HL-60 (cell line): ENCODE measurements around the gene MEX3A.

Experiments
- DNase-seq, 2 experiments: peaks; one replicate each; pipeline ENCODE4 v3.0.0-alpha.2; 2010 to 2020; ENCODE audit warnings: low read depth in 1 of 2, low spot score in 1 of 2
- H3K27ac ChIP-seq: fragments of 250-450 bp; sonication (Bioruptor Pico); replicated peaks from 2 replicates; pipeline ENCODE4 v1.5.1; 2020; ENCODE audit warnings: mild to moderate bottlenecking, moderate library complexity
- H3K27me3 ChIP-seq: fragments of 250-450 bp; sonication (Bioruptor Pico); 2 replicates; pipeline ENCODE4 v1.5.1; 2021; ENCODE audit warnings: mild to moderate bottlenecking, moderate library complexity; ENCODE audit not compliant: insufficient read depth, poor library complexity, severe bottlenecking
- H3K4me3 ChIP-seq: replicated peaks from 2 replicates; pipeline ENCODE4 v1.5.1; 2011; ENCODE audit warnings: mild to moderate bottlenecking, control low read depth, low read length; ENCODE audit not compliant: insufficient read depth
- GABPA ChIP-seq: IDR thresholded peaks from 2 replicates; pipeline ENCODE4 v1.6.1; 2012; ENCODE audit warnings: low read depth
- POLR2AphosphoS5 ChIP-seq: IDR thresholded peaks from 2 replicates; pipeline ENCODE4 v1.6.1; 2012; ENCODE audit warnings: low read depth
- SPI1 ChIP-seq: IDR thresholded peaks from 2 replicates; pipeline ENCODE4 v1.6.1; 2012; ENCODE audit warnings: low read depth, mild to moderate bottlenecking, borderline replicate concordance
- TF ChIP-seq, protein P1 (sequence below): IDR thresholded peaks from one replicate; pipeline ENCODE4 v1.5.1; 2011; ENCODE audit warnings: low read length, control low read depth, inconsistent platforms; ENCODE audit not compliant: insufficient read depth
- TF ChIP-seq, protein P2 (sequence below): IDR thresholded peaks from 2 replicates; pipeline ENCODE4 v1.6.1; 2012; ENCODE audit warnings: low read depth; ENCODE audit not compliant: insufficient replicate concordance

The MEX3A gene

DNA sequence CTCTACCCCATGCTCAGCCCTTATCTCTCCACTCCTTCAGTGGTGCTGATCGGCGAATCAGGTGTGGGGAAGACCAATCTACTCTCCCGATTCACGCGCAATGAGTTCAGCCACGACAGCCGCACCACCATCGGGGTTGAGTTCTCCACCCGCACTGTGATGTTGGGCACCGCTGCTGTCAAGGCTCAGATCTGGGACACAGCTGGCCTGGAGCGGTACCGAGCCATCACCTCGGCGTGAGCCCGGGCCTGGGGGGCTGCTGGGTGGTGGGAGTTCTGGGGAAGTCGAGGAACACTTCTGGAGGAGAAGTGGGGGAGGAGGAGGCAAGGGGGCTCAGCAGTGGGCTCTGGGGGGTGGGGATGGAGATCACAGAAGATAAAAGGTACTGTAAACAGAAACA lies 16.4 kb downstream of the MEX3A start:
- TF ChIP-seq SPI1 (no peak), POLR2AphosphoS5 (no peak), GABPA (no peak)
- TF ChIP-seq, protein P1, sequence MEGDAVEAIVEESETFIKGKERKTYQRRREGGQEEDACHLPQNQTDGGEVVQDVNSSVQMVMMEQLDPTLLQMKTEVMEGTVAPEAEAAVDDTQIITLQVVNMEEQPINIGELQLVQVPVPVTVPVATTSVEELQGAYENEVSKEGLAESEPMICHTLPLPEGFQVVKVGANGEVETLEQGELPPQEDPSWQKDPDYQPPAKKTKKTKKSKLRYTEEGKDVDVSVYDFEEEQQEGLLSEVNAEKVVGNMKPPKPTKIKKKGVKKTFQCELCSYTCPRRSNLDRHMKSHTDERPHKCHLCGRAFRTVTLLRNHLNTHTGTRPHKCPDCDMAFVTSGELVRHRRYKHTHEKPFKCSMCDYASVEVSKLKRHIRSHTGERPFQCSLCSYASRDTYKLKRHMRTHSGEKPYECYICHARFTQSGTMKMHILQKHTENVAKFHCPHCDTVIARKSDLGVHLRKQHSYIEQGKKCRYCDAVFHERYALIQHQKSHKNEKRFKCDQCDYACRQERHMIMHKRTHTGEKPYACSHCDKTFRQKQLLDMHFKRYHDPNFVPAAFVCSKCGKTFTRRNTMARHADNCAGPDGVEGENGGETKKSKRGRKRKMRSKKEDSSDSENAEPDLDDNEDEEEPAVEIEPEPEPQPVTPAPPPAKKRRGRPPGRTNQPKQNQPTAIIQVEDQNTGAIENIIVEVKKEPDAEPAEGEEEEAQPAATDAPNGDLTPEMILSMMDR = no peak
- TF ChIP-seq, protein P2, sequence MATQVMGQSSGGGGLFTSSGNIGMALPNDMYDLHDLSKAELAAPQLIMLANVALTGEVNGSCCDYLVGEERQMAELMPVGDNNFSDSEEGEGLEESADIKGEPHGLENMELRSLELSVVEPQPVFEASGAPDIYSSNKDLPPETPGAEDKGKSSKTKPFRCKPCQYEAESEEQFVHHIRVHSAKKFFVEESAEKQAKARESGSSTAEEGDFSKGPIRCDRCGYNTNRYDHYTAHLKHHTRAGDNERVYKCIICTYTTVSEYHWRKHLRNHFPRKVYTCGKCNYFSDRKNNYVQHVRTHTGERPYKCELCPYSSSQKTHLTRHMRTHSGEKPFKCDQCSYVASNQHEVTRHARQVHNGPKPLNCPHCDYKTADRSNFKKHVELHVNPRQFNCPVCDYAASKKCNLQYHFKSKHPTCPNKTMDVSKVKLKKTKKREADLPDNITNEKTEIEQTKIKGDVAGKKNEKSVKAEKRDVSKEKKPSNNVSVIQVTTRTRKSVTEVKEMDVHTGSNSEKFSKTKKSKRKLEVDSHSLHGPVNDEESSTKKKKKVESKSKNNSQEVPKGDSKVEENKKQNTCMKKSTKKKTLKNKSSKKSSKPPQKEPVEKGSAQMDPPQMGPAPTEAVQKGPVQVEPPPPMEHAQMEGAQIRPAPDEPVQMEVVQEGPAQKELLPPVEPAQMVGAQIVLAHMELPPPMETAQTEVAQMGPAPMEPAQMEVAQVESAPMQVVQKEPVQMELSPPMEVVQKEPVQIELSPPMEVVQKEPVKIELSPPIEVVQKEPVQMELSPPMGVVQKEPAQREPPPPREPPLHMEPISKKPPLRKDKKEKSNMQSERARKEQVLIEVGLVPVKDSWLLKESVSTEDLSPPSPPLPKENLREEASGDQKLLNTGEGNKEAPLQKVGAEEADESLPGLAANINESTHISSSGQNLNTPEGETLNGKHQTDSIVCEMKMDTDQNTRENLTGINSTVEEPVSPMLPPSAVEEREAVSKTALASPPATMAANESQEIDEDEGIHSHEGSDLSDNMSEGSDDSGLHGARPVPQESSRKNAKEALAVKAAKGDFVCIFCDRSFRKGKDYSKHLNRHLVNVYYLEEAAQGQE = no peak
- Histone ChIP-seq H3K4me3 (no peak overlapping the region), H3K27ac (no peak overlapping the region), H3K27me3 (no peaks in the 10 kb centered on the region)
- no peak for DNase-seq

DNA sequence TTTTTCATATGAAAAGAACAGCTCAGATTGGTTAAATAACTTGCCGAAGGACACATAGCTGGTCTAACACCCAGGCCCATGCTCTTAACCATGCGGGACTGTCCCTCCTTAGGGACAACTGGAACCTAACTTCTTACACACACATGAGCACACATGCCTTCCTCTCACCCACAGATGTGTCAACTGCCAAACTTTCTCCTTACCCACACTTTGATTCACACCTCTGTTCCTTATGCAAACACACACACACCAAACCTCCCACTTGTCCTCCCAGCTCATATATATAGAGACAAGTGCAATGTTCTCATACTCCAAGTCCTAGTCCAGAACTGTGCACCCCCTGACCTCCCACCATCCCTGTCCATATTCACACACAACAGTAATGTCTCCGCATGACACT lies 17.1 kb downstream of the MEX3A start:
- no peak for DNase-seq
- TF ChIP-seq SPI1 (no peak), POLR2AphosphoS5 (no peak), GABPA (no peak)
- TF ChIP-seq, protein P2 = no peak
- TF ChIP-seq, protein P1 = no peak
- Histone ChIP-seq H3K4me3 (no peak overlapping the region), H3K27ac (no peak overlapping the region), H3K27me3 (no peaks in the 10 kb centered on the region)

DNA sequence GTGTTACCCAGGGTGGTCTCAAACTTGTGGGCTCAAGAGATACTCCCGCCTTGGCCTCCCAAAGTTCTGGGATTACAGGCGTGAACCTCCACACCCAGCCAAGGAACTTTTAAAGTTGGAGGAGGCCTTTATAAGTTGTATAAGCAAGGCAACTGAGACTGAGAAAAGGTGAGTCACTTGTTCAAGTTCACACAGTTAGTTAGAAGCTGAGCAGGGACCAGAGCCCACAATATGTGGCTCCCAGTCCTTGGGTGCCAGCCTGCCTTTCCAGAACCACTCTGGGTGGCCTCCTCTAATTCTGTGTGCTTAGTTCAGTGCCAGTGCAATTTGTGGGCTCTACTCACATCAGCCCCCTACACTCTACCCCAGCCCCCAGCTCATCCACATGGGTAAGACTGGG lies 17.6 kb downstream of the MEX3A start:
- TF ChIP-seq GABPA = no peak
- TF ChIP-seq POLR2AphosphoS5 = no peak
- no peak for TF ChIP-seq SPI1
- TF ChIP-seq, protein P2 = no peak
- Histone ChIP-seq H3K27ac (no peak overlapping the region), H3K4me3 (no peak overlapping the region), H3K27me3 (no peaks in the 10 kb centered on the region)
- DNase-seq = no peak

DNA sequence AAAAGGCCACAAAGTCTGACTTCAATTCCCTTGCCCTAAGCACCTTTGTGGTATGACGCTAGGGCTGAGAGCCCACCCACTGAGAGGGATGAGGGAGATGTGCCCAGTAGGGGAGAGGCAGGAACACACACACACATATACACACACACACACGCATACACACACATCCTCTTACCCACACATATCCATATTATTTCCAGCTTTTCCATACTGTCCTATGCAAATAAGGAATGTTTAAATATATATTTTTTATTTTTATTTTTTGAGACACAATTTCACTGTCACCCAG lies 18.3 kb downstream of the MEX3A start:
- Histone ChIP-seq H3K4me3 (no peak overlapping the region), H3K27ac (no peak overlapping the region), H3K27me3 (no peaks in the 10 kb centered on the region)
- TF ChIP-seq, protein P1 = no peak
- TF ChIP-seq POLR2AphosphoS5 = no peak
- TF ChIP-seq, protein P2 = no peak
- no peak for DNase-seq
